Fibroblast of pulmonary artery (primary cell): ENCODE measurements around the gene GINS2.
A peak's percentile ranks its signal among the peaks of the same experiment; 100 is the strongest.

ENCODE experiments used
- DNase-seq: peaks from one replicate; pipeline ENCODE4 v3.0.0-alpha.2; 2010; ENCODE audit warnings: low read depth
- H3K4me3 ChIP-seq: replicated peaks from 2 replicates; pipeline ENCODE4 v1.5.1; 2011; ENCODE audit warnings: low read depth, mild to moderate bottlenecking, control low read depth, low read length, moderate library complexity
- TF ChIP-seq, protein P1 (sequence below): IDR thresholded peaks from 2 replicates; pipeline ENCODE4 v1.5.1; 2011; ENCODE audit warnings: mild to moderate bottlenecking, control low read depth, low read length, inconsistent platforms; ENCODE audit errors: missing control alignments

Gene GINS2

DNA sequence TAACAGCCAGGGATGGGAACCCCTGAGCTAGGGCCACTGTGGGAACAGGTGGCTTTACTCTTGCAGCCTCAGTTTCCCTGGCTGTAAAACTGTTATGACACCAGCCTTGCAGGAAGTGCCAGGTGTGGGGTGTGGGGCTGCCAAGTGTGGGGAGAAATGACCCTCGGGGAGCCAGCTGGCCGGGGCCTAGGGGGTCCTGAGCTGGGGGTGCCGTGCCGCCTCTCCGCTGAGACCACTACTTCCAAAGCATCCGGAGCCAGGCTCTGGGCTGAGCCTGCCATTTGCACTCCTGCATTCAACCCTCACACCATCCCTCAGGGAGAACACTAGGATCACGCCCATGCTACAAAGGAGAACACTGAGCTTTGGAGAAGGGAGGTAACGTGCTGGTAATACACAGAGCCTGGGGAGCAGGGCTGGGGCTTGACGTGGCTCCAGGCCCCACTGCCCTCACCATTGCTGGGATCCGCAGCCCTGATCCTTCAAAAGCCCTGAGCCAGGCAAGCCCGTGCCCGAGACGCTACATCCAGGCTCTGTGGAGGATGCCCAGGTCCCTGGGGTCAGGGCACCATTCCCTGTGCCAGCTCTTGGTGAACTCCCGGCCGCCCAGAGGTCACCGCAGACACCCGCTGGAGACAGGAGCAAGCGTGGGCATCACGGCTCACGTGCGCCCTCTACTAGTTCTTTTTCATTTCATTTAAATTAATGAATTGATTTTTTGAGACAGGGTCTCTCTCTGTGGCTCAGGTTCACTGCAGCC lies 28.8 kb upstream of the GINS2 start:
- TF ChIP-seq, protein P1, sequence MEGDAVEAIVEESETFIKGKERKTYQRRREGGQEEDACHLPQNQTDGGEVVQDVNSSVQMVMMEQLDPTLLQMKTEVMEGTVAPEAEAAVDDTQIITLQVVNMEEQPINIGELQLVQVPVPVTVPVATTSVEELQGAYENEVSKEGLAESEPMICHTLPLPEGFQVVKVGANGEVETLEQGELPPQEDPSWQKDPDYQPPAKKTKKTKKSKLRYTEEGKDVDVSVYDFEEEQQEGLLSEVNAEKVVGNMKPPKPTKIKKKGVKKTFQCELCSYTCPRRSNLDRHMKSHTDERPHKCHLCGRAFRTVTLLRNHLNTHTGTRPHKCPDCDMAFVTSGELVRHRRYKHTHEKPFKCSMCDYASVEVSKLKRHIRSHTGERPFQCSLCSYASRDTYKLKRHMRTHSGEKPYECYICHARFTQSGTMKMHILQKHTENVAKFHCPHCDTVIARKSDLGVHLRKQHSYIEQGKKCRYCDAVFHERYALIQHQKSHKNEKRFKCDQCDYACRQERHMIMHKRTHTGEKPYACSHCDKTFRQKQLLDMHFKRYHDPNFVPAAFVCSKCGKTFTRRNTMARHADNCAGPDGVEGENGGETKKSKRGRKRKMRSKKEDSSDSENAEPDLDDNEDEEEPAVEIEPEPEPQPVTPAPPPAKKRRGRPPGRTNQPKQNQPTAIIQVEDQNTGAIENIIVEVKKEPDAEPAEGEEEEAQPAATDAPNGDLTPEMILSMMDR, result peak; percentile 55
- DNase-seq, result peak; percentile 69
- no peak overlapping the region for H3K4me3 ChIP-seq

DNA sequence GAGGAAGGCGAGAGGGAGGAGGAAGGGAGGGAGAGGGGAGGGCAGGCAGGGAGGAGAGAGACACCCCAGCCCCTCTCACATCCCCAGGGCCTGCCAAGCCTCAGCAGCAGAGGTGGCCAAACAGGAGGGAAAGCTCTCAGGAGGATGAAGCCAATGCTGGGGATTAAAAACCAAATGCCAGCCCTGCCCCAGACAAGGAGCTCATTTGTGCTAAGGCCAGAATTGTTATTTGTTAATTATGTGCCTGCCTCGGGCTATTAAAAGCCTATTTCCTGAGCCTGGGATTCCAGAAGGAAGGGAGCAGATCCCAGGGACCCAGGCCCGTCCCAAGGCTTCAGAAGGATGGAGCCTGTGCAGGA lies 27.9 kb upstream of the GINS2 start:
- TF ChIP-seq, protein P1, result no peak
- H3K4me3 ChIP-seq, result no peak overlapping the region
- no peak for DNase-seq

DNA sequence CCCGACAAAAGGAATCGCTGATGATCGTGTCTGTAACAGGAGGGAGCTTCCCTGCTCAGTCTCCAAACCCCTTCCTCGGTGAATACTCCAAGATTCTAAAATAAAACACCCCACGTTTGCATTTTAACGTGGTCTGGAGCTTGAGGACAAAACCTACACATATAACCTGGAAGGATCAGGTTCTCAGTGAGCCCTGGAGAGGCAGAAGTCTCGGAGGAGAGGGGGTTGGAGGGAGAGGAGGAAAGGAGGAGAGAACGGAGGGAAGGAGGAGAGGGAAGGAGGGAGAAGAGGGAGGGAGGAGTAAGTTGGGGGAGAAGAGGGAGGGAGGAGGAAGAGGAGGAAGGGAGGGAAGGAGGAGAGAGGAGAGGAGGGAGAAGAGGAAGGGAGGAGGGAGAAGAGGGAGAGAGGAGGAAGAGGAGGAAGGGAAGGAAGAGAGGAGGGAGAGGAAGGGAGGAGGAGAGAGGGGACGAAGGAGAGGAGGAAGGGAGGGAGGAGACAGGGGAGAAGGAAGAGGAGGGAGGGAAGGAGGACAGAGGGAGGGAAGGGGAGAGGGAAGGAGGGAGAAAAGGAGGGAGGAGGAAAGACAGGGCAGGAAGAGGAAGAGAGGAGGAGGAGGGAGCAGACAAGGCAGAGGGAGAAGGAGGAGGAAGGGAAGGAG lies 27.4 kb upstream of the GINS2 start:
- no peak for DNase-seq
- TF ChIP-seq, protein P1, result no peak
- H3K4me3 ChIP-seq, result no peak overlapping the region

DNA sequence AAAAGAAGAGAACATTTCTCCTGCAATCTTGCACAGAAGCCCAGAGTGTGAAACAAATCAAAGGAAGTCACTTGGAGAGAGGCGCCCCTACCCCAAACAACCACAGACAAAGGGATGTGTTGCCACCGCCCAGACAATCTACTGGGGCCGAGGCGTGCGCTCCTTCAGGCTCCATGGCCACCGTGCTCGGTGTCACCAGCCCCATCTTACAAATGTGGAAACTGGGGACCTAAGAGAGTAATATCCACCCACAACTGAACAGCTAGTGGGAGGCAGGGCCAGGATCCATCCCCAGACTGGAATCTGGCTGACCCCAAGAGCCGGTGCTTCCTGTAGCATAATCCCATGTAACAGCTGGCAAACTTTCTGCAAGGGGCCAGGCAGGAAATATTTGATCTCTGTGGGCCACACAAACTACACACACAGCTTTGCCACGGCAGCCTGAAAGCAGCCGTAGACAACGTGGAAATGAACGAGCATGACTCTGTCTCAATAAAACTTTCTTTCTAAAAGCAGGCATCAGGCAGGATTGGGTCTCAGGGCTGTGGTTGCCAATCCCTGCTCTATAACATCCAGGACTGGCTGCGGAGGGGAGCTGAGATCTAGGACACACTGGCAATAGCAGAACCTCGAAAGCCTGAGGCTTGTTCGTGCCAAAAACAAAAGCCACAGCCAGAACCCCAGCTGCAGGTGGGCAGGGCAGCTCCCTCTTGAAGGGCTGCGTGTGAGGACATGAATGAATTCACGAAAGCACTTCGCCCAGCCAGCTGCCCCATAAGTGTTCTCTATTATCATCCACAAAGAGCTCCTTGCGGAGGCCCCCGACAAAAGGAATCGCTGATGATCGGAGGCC lies 26.6 kb upstream of the GINS2 start:
- TF ChIP-seq, protein P1, result no peak
- DNase-seq, result peak; percentile 40
- H3K4me3 ChIP-seq, result no peak overlapping the region

DNA sequence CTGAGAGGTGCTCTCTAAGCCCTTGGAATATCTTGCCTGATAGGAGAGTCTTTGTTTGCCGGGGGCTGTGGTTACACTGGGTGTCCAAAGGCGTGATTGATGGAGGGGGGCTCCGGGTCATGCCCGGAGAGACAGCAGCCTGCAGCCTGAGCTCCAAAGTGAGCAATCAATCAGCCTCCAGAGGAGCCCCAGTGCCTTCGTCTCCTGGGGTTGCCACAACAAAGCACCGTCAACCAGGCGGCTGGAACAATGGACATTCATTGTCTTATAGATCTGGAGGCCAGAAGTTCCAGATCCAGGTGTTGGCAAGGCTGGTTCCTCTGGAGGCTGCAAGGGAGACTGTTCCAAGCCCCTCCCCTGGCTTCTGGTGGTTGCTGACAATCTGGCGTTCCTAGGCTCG lies 24.0 kb upstream of the GINS2 start:
- TF ChIP-seq, protein P1, result no peak
- no peak for DNase-seq
- H3K4me3 ChIP-seq, result no peak overlapping the region

DNA sequence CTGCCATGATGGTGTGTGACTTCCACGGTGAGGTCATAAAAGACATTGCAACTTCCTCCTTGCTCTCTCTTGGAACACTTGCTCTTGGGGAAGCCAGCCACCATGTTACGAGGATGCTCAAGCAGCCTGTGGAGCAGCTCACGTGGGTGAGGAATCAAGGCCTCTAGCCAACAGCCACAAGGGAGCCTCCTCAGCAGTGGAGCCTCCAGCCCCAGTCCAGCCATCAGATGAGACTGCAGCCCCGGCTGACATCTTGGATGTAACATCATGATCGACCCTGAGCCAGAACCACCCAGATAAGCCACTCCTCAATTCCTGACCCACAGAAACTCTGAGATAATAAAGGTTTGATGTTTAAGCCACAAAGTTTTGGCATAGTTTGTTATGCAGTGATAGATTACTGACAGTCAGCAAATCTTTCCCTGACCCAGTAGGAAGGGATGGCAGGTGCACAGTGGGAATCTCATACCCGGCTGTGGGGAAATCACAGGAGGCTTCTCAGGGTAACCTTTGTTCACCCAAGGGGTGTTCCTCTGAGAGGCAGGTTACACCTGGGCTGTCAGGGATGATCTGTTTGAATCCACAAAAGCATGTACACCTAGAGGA lies 23.3 kb upstream of the GINS2 start:
- no peak for DNase-seq
- TF ChIP-seq, protein P1, result no peak
- H3K4me3 ChIP-seq, result no peak overlapping the region
